H9 (cell line): Measurements from ENCODE around the gene KLHL41. TPM values are rescaled to one million over a fixed set of nuclear protein-coding genes. Genes with fewer than 3 reads are reported as not detected.

Experiments used
- DNase-seq: peaks from one replicate; pipeline ENCODE4 v3.0.0-alpha.2; 2017
- H2AFZ ChIP-seq: one replicate; pipeline ENCODE4 v1.6.1; 2013; ENCODE audit warnings: mild to moderate bottlenecking, low read length, control low read depth, moderate library complexity
- H2AK5ac ChIP-seq: 2 replicates; pipeline ENCODE4 v1.6.1; 2013; ENCODE audit warnings: low read length, control low read depth, mixed read lengths; ENCODE audit not compliant: insufficient read length
- H2BK120ac ChIP-seq: one replicate; pipeline ENCODE4 v1.6.1; 2013; ENCODE audit warnings: low read depth, mild to moderate bottlenecking, low read length, control low read depth, inconsistent platforms; ENCODE audit not compliant: poor library complexity, severe bottlenecking
- H2BK12ac ChIP-seq: 2 replicates; pipeline ENCODE4 v1.6.1; 2013; ENCODE audit warnings: low read length, control low read depth, mixed read lengths, low read depth; ENCODE audit not compliant: insufficient read length
- H2BK15ac ChIP-seq: 2 replicates; pipeline ENCODE4 v1.6.1; 2013; ENCODE audit warnings: low read depth, low read length, control low read depth
- H2BK20ac ChIP-seq: one replicate; pipeline ENCODE4 v1.6.1; 2013; ENCODE audit warnings: low read depth, mild to moderate bottlenecking, low read length, control low read depth, inconsistent platforms; ENCODE audit not compliant: poor library complexity, severe bottlenecking
- H2BK5ac ChIP-seq: 2 replicates; pipeline ENCODE4 v1.6.1; 2013; ENCODE audit warnings: low read length, control low read depth, mixed read lengths; ENCODE audit not compliant: insufficient read length
- H3K14ac ChIP-seq: 2 replicates; pipeline ENCODE4 v1.6.1; 2013; ENCODE audit warnings: low read length, control low read depth; ENCODE audit not compliant: insufficient read depth
- H3K18ac ChIP-seq: 2 replicates; pipeline ENCODE4 v1.6.1; 2013; ENCODE audit warnings: low read depth, mild to moderate bottlenecking, mixed read lengths, low read length, control low read depth; ENCODE audit not compliant: insufficient read length
- H3K23ac ChIP-seq: 2 replicates; pipeline ENCODE4 v1.6.1; 2013; ENCODE audit warnings: low read length, control low read depth, mixed read lengths, low read depth; ENCODE audit not compliant: insufficient read length
- H3K23me2 ChIP-seq: 2 replicates; pipeline ENCODE4 v1.6.1; 2013; ENCODE audit warnings: low read depth, mild to moderate bottlenecking, mixed read lengths, low read length, control low read depth; ENCODE audit not compliant: insufficient read length, poor library complexity, severe bottlenecking
- H3K27ac ChIP-seq: 2 replicates; pipeline ENCODE4 v1.5.1; 2013; ENCODE audit warnings: low read length, control low read depth, mixed read lengths, low read depth; ENCODE audit not compliant: insufficient read length
- H3K27me3 ChIP-seq: 2 replicates; pipeline ENCODE4 v1.6.1; 2013; ENCODE audit warnings: low read length, control low read depth, inconsistent platforms; ENCODE audit not compliant: insufficient read depth
- H3K4ac ChIP-seq: 2 replicates; pipeline ENCODE4 v1.6.1; 2013; ENCODE audit warnings: low read depth, mild to moderate bottlenecking, control low read depth, inconsistent platforms, low read length, moderate library complexity
- H3K4me1 ChIP-seq: 2 replicates; pipeline ENCODE4 v1.6.1; 2013; ENCODE audit warnings: low read length, control low read depth, inconsistent platforms; ENCODE audit not compliant: insufficient read depth
- H3K4me2 ChIP-seq: 2 replicates; pipeline ENCODE4 v1.6.1; 2013; ENCODE audit warnings: low read length, control low read depth, mixed read lengths; ENCODE audit not compliant: insufficient read length, insufficient read depth
- H3K56ac ChIP-seq: 2 replicates; pipeline ENCODE4 v1.6.1; 2013; ENCODE audit warnings: low read depth, mild to moderate bottlenecking, mixed read lengths, low read length, control low read depth; ENCODE audit not compliant: insufficient read length
- H3K79me1 ChIP-seq: 2 replicates; pipeline ENCODE4 v1.6.1; 2013; ENCODE audit warnings: low read depth, mild to moderate bottlenecking, moderate library complexity, low read length, control low read depth, inconsistent platforms; ENCODE audit not compliant: insufficient read depth, poor library complexity, severe bottlenecking
- H3K79me2 ChIP-seq: 2 replicates; pipeline ENCODE4 v1.6.1; 2013; ENCODE audit warnings: low read length, control low read depth, inconsistent platforms; ENCODE audit not compliant: insufficient read depth
- H3K9ac ChIP-seq: 2 replicates; pipeline ENCODE4 v1.6.1; 2013; ENCODE audit warnings: low read length, control low read depth, mixed read lengths; ENCODE audit not compliant: insufficient read length; ENCODE audit errors: extremely low read depth
- H3K9me3 ChIP-seq: one replicate; pipeline ENCODE4 v1.6.1; 2013; ENCODE audit warnings: low read depth, low read length, inconsistent platforms; ENCODE audit not compliant: control insufficient read depth
- H3T11ph ChIP-seq: one replicate; pipeline ENCODE4 v1.6.1; 2013; ENCODE audit warnings: mild to moderate bottlenecking, low read length, control low read depth, inconsistent platforms
- H4K20me1 ChIP-seq: one replicate; pipeline ENCODE4 v1.6.1; 2013; ENCODE audit not compliant: control insufficient read depth, insufficient read length, insufficient read depth
- H4K5ac ChIP-seq: 2 replicates; pipeline ENCODE4 v1.6.1; 2013; ENCODE audit warnings: low read depth, mild to moderate bottlenecking, mixed read lengths, low read length, control low read depth; ENCODE audit not compliant: insufficient read length
- H4K8ac ChIP-seq: replicated peaks from 2 replicates; pipeline ENCODE4 v1.6.1; 2013; ENCODE audit warnings: low read length, control low read depth, mixed read lengths, low read depth; ENCODE audit not compliant: insufficient read length
- H4K91ac ChIP-seq: 2 replicates; pipeline ENCODE4 v1.6.1; 2013; ENCODE audit warnings: low read depth, mild to moderate bottlenecking, moderate library complexity, mixed read lengths, low read length, control low read depth; ENCODE audit not compliant: insufficient read length
- H3K27ac Mint-ChIP-seq, 3 experiments: 2 replicates in 2 of 3; 3 replicates in 1 of 3; pipeline ENCODE4 v1.8.0; 2020 to 2021; ENCODE audit warnings: mixed read lengths in 3 of 3, mild to moderate bottlenecking in 1 of 3, moderate library complexity in 1 of 3
- H3K27me3 Mint-ChIP-seq: 2 replicates; pipeline ENCODE4 v1.8.0; 2021; ENCODE audit warnings: low read depth, mild to moderate bottlenecking, moderate library complexity, mixed read lengths
- H3K36me3 Mint-ChIP-seq, 3 experiments: 2 replicates in 2 of 3; 3 replicates in 1 of 3; pipeline ENCODE4 v1.8.0; 2020 to 2021; ENCODE audit warnings: low read depth in 3 of 3, mixed read lengths in 3 of 3; ENCODE audit not compliant: insufficient read depth in 1 of 3
- H3K4me1 Mint-ChIP-seq, 2 experiments: 2 replicates each; pipeline ENCODE4 v1.8.0; 2020; ENCODE audit warnings: mixed read lengths in 2 of 2
- H3K4me3 Mint-ChIP-seq, 2 experiments: 2 replicates in 1 of 2; 3 replicates in 1 of 2; pipeline ENCODE4 v1.8.0; 2020 to 2021; ENCODE audit warnings: mild to moderate bottlenecking in 2 of 2, mixed read lengths in 2 of 2, moderate library complexity in 1 of 2
- H3K9me3 Mint-ChIP-seq, 2 experiments: 2 replicates in 1 of 2; 3 replicates in 1 of 2; pipeline ENCODE4 v1.8.0; 2020; ENCODE audit warnings: mild to moderate bottlenecking in 2 of 2, mixed read lengths in 2 of 2, moderate library complexity in 1 of 2
- WGBS: extraction: QIAGEN DNeasy Blood & Tissue Kit; methylation state at CpG from one replicate; pipeline ENCODE4 v1.1.7; 2013; ENCODE audit warnings: missing lambda C conversion rate, low lambda C conversion rate, mixed read lengths; ENCODE audit not compliant: insufficient read length; ENCODE audit errors: extremely low coverage; 5-methylcytosine and 5-hydroxymethylcytosine counted together
- total RNA-seq: library from RNA; stranded (reverse); gene quantifications from 2 replicates; pipeline ENCODE4 v1.2.1, GENCODE V29; 2021
- TF ChIP-seq, protein P1 (sequence below): fragments of 200-600 bp; sonication (generic); conservative IDR thresholded peaks from 3 replicates; pipeline ENCODE4 v1.8.0; 2021; ENCODE audit warnings: antibody characterized with exemption, mild to moderate bottlenecking

Gene KLHL41
- total RNA-seq, 1 experiment from 2014 or later: not detected

DNA sequence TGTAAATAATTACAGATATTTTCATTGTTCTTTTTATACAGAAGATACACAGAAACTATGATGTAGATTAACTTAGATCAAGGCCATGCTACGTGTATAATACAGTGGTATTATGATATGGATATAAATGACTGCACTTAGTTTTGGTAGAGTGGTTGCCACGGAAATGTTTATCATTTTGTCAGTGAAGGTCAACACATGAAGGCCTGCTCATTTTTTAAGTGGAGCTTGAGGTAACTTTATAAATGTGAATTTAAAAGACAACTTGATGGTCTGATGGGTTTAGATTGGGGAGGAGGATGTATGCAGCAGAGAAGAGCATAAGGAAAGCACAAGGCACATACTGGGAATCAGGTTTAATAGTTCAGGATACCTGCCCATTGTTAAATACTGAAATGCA is 44.6 kb upstream of the KLHL41 start:
- no peaks in the 10 kb centered on the region for H3K79me2 ChIP-seq
- no peak overlapping the region for H2BK12ac ChIP-seq
- H3K27ac Mint-ChIP-seq: no peak overlapping the region; a peak in 1 of 7 replicates
- H3K27ac ChIP-seq: no peak overlapping the region
- no peak overlapping the region for H3T11ph ChIP-seq
- H3K9me3 Mint-ChIP-seq: no peaks in the 10 kb centered on the region
- H2BK120ac ChIP-seq: no peak overlapping the region
- no peaks in the 10 kb centered on the region for H3K4me1 Mint-ChIP-seq
- no peak overlapping the region for H2BK15ac ChIP-seq
- no peaks in the 10 kb centered on the region for H3K23me2 ChIP-seq
- WGBS: no CpG with 5 or more reads among the region's 2 CpGs
- H3K79me1 ChIP-seq: no peaks in the 10 kb centered on the region
- no peak overlapping the region for H2BK5ac ChIP-seq
- no peak overlapping the region for H3K4ac ChIP-seq
- H4K20me1 ChIP-seq: no peaks in the 10 kb centered on the region
- no peak overlapping the region for H2AFZ ChIP-seq
- no peak overlapping the region for H3K23ac ChIP-seq
- TF ChIP-seq, protein P1, sequence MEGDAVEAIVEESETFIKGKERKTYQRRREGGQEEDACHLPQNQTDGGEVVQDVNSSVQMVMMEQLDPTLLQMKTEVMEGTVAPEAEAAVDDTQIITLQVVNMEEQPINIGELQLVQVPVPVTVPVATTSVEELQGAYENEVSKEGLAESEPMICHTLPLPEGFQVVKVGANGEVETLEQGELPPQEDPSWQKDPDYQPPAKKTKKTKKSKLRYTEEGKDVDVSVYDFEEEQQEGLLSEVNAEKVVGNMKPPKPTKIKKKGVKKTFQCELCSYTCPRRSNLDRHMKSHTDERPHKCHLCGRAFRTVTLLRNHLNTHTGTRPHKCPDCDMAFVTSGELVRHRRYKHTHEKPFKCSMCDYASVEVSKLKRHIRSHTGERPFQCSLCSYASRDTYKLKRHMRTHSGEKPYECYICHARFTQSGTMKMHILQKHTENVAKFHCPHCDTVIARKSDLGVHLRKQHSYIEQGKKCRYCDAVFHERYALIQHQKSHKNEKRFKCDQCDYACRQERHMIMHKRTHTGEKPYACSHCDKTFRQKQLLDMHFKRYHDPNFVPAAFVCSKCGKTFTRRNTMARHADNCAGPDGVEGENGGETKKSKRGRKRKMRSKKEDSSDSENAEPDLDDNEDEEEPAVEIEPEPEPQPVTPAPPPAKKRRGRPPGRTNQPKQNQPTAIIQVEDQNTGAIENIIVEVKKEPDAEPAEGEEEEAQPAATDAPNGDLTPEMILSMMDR: no peak
- no peak overlapping the region for H4K8ac ChIP-seq
- no peak overlapping the region for H3K4me2 ChIP-seq
- no peak overlapping the region for H4K5ac ChIP-seq
- DNase-seq: no peak
- H3K27me3 Mint-ChIP-seq: no peaks in the 10 kb centered on the region
- no peak overlapping the region for H2AK5ac ChIP-seq
- H3K14ac ChIP-seq: no peak overlapping the region
- H3K9ac ChIP-seq: no peak overlapping the region
- H3K18ac ChIP-seq: no peak overlapping the region
- H3K4me1 ChIP-seq: no peaks in the 10 kb centered on the region
- no peaks in the 10 kb centered on the region for H3K36me3 Mint-ChIP-seq
- H4K91ac ChIP-seq: no peak overlapping the region
- no peaks in the 10 kb centered on the region for H3K9me3 ChIP-seq
- H3K56ac ChIP-seq: no peak overlapping the region
- H3K4me3 Mint-ChIP-seq: no peak overlapping the region
- H2BK20ac ChIP-seq: no peak overlapping the region
- H3K27me3 ChIP-seq: no peaks in the 10 kb centered on the region; the same call in 1 of the 2 replicates
